ENCODE results near the gene TMEM250.

GRCh38 chr9:136103651-136104487 is 14.8 kb downstream of the TMEM250 start:
- no peak for TF ChIP-seq CTCF (IDR thresholded peaks at IDR 0.05)
- no peak for TF ChIP-seq ZFX (IDR thresholded peaks at IDR 0.05; ENCODE audit: borderline replicate concordance)

Measured in 22Rv1 (cell line).